OCI-LY7 (cell line): ENCODE data around the gene IDE. TPM values are rescaled to one million over a fixed set of nuclear protein-coding genes. Genes with fewer than 3 reads are reported as not detected.

Source experiments
- BruUV-seq: library from RNA; stranded (reverse); fragments of 400-500 nt; replicated peaks from 2 replicates; lab custom pipeline; 2021; lab: Mats Ljungman, UMichigan
- CTCF ChIA-PET: fragments of 300-600 bp; sonication (Branson Sonifier 250); formaldehyde crosslinking; loops from one replicate; lab custom pipeline; 2022; ENCODE audit warnings: antibody characterized with exemption; ENCODE audit not compliant: unreplicated experiment; lab: Charles Lee
- POLR2A ChIA-PET: fragments of 300-600 bp; sonication (Branson Sonifier 250); formaldehyde crosslinking; loops from one replicate; lab custom pipeline; 2022; ENCODE audit warnings: antibody characterized with exemption; lab: Charles Lee
- DNase-seq: peaks from one replicate; pipeline ENCODE4 v3.0.0-alpha.2; 2015; ENCODE audit warnings: low spot score
- H2AFZ ChIP-seq: fragments of 200-600 bp; sonication (generic), shearing (Covaris generic); 2 replicates; pipeline ENCODE4 v1.6.1; 2014; ENCODE audit warnings: mild to moderate bottlenecking, antibody characterized with exemption, low read length, moderate library complexity
- H3K27ac ChIP-seq: fragments of 200-600 bp; sonication (generic); 2 replicates; pipeline ENCODE4 v1.5.1; 2014; ENCODE audit warnings: mixed run types, low read depth, mild to moderate bottlenecking, moderate library complexity, low read length, inconsistent platforms; ENCODE audit not compliant: poor library complexity, severe bottlenecking
- H3K36me3 ChIP-seq: fragments of 200-600 bp; sonication (generic); 2 replicates; pipeline ENCODE4 v1.6.1; 2014; ENCODE audit warnings: mild to moderate bottlenecking, antibody characterized with exemption, low read length, moderate library complexity, mixed read lengths; ENCODE audit not compliant: insufficient read depth
- H3K4me1 ChIP-seq: fragments of 200-600 bp; sonication (generic); 2 replicates; pipeline ENCODE4 v1.5.1; 2014; ENCODE audit warnings: mild to moderate bottlenecking, low read length; ENCODE audit not compliant: insufficient read depth, poor library complexity, severe bottlenecking
- H3K4me2 ChIP-seq: fragments of 200-600 bp; sonication (generic); 2 replicates; pipeline ENCODE4 v1.6.1; 2014; ENCODE audit warnings: mild to moderate bottlenecking, low read length
- H3K4me3 ChIP-seq: fragments of 200-600 bp; sonication (generic); 2 replicates; pipeline ENCODE4 v1.5.1; 2014; ENCODE audit warnings: mild to moderate bottlenecking, low read depth, low read length; ENCODE audit not compliant: poor library complexity, severe bottlenecking
- H3K79me2 ChIP-seq: fragments of 200-600 bp; sonication (generic); 2 replicates; pipeline ENCODE4 v1.6.1; 2016; ENCODE audit warnings: low read depth, mild to moderate bottlenecking, low read length, moderate library complexity, mixed read lengths; ENCODE audit not compliant: insufficient read depth
- H3K9me2 ChIP-seq: fragments of 200-600 bp; sonication (generic); 2 replicates; pipeline ENCODE4 v1.6.1; 2016; ENCODE audit warnings: mild to moderate bottlenecking, low read length, mixed read lengths; ENCODE audit not compliant: insufficient read depth
- H3K9me3 ChIP-seq: fragments of 200-600 bp; sonication (generic); 2 replicates; pipeline ENCODE4 v1.6.1; 2014; ENCODE audit warnings: mild to moderate bottlenecking, mixed run types, low read length, mixed read lengths
- H4K20me1 ChIP-seq: fragments of 200-600 bp; sonication (generic); 2 replicates; pipeline ENCODE4 v1.6.1; 2014; ENCODE audit warnings: mild to moderate bottlenecking, antibody characterized with exemption, low read length, moderate library complexity, mixed read lengths; ENCODE audit not compliant: insufficient read depth
- EZH2phosphoT487 ChIP-seq: fragments of 200-600 bp; sonication (generic); IDR thresholded peaks from 2 replicates; pipeline ENCODE4 v1.6.1; 2018; ENCODE audit warnings: low read depth, borderline replicate concordance, mild to moderate bottlenecking, mixed run types, antibody characterized with exemption, low read length, moderate library complexity, mixed read lengths
- intact Hi-C: fragments of 100-400 bp; cut with micrococcal nuclease; formaldehyde crosslinking; loops from one replicate; pipeline ENCODE4 v1.10.0; 2022; ENCODE audit not compliant: unreplicated experiment
- total RNA-seq, 2 experiments: library from RNA; depleted of rRNA in 1 of 2; stranded (reverse); fragments of >200 nt in 1 of 2; shearing (Covaris generic) in 1 of 2; gene quantifications; 2 replicates each; pipeline ENCODE4 v1.2.3, GENCODE V29; 2014 to 2022
- TF ChIP-seq, protein P1 (sequence below): fragments of 200-600 bp; sonication (generic); conservative IDR thresholded peaks from 2 replicates; pipeline ENCODE4 v1.5.1; 2014; ENCODE audit warnings: mild to moderate bottlenecking, antibody characterized with exemption, low read length, moderate library complexity, mixed read lengths

IDE gene
- total RNA-seq, 2 experiments from 2014 or later: 14.2 to 42.4 TPM

DNA sequence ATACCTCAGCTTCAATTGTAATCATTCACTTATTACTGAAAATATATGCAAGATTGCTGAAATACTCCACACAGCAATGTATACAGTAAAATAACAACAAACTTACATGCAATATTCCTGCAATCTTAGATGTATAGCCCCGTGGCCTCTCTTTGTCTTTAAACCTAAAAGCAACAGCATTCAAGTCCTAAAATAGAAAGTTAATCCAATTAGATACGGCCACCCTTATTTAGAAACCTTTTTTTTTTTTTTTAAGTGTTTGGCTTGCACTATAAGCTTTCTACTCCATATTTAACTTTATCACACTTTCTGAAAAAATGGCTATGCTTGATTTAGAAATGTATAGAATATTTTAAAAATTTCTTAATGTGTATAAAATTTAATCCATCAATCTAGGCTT is 67.6 kb downstream of the IDE start:
- Histone ChIP-seq H3K79me2 (no peaks in the 10 kb centered on the region), H4K20me1 (no peaks in the 10 kb centered on the region), H3K9me2 (no peaks in the 10 kb centered on the region), H3K27ac (no peak overlapping the region), H3K36me3 (peaks cover 34% of the 10 kb centered on the region), H3K4me2 (no peak overlapping the region), H2AFZ (no peak overlapping the region), H3K4me1 (no peaks in the 10 kb centered on the region), H3K4me3 (no peak overlapping the region), H3K9me3 (no peaks in the 10 kb centered on the region)
- DNase-seq: no peak
- TF ChIP-seq, protein P1, sequence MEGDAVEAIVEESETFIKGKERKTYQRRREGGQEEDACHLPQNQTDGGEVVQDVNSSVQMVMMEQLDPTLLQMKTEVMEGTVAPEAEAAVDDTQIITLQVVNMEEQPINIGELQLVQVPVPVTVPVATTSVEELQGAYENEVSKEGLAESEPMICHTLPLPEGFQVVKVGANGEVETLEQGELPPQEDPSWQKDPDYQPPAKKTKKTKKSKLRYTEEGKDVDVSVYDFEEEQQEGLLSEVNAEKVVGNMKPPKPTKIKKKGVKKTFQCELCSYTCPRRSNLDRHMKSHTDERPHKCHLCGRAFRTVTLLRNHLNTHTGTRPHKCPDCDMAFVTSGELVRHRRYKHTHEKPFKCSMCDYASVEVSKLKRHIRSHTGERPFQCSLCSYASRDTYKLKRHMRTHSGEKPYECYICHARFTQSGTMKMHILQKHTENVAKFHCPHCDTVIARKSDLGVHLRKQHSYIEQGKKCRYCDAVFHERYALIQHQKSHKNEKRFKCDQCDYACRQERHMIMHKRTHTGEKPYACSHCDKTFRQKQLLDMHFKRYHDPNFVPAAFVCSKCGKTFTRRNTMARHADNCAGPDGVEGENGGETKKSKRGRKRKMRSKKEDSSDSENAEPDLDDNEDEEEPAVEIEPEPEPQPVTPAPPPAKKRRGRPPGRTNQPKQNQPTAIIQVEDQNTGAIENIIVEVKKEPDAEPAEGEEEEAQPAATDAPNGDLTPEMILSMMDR: no peak
- TF ChIP-seq EZH2phosphoT487: no peak
- ChIA-PET CTCF (no interaction called here), POLR2A (interaction anchor here (0.5 to 0.6 kb wide), 2 partner anchors 11 to 318 kb away, joined by 3 to 4 read pairs; no protein-coding TSS in a partner anchor)
- no TSS peak for BruUV-seq
- intact Hi-C loops: no loop called here

DNA sequence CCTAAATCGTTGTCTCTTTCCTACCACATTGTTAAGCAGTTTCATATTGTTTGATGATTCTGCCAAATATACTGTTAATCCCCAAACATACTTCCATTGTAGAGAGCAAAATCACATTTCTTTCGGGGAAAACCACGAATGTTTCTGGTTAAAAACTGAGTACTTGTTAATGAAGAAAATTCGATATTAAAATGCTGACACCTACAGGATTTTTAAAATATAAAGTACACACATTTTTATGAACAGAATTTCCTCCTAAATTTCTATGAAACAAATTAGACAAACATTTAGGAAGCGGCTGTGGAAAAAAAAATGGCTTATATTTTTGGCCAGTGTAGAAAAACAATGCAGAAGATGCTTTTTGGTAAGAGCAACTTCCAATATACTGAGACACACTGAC is 68.8 kb downstream of the IDE start:
- intact Hi-C loops: no loop called here
- H3K9me2 ChIP-seq: no peaks in the 10 kb centered on the region
- CTCF ChIA-PET: no interaction called here
- no peak overlapping the region for H2AFZ ChIP-seq
- no TSS peak for BruUV-seq
- H3K4me2 ChIP-seq: no peak overlapping the region
- H3K36me3 ChIP-seq: peaks cover 44% of the 10 kb centered on the region
- no peak overlapping the region for H3K4me3 ChIP-seq
- no peaks in the 10 kb centered on the region for H3K79me2 ChIP-seq
- TF ChIP-seq, protein P1: peak; percentile 37
- no peak for TF ChIP-seq EZH2phosphoT487
- H3K27ac ChIP-seq: no peak overlapping the region
- H4K20me1 ChIP-seq: no peaks in the 10 kb centered on the region
- H3K4me1 ChIP-seq: no peaks in the 10 kb centered on the region
- H3K9me3 ChIP-seq: no peaks in the 10 kb centered on the region
- POLR2A ChIA-PET: interaction anchor here (0.6 kb wide), 1 partner anchor 79 kb away, joined by 3 read pairs; no protein-coding TSS in a partner anchor
- DNase-seq: no peak

DNA sequence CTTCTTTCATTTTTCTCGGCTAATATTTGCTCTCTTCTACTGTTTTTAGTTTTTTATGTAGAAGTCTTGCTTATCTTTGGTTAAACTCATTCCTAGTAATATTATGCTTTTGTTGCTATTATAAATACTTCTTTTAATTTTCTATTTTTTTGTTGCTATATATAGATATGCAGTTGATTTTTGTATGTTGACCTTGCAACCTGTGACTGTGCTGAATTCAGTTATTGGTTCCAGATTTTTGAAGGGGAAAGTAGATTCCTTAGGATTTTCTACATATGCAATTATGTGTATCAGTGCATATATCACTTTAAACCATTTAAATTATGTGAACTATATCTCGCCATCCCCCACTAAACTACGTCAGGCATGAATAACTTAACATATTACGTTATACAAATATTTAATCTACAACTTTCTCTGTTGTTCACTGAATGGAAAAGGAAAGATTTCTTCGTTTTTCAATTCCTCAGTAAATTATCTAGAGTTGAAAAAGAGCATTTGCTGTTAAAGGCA is 71.5 kb downstream of the IDE start:
- Histone ChIP-seq H3K9me3 (no peaks in the 10 kb centered on the region), H3K4me2 (no peak overlapping the region), H3K36me3 (peaks cover 33% of the 10 kb centered on the region), H4K20me1 (no peaks in the 10 kb centered on the region), H3K9me2 (no peaks in the 10 kb centered on the region), H3K4me3 (no peak overlapping the region), H3K4me1 (no peaks in the 10 kb centered on the region), H2AFZ (no peak overlapping the region), H3K79me2 (no peaks in the 10 kb centered on the region), H3K27ac (no peak overlapping the region)
- intact Hi-C loops: no loop called here
- no peak for DNase-seq
- TF ChIP-seq EZH2phosphoT487: no peak
- TF ChIP-seq, protein P1: no peak
- ChIA-PET POLR2A (no interaction called here), CTCF (interaction anchor here (0.5 kb wide), 1 partner anchor 346 kb away, joined by 4 read pairs; the partner anchor contains the start of gene EXOC6)
- BruUV-seq: TSS peak; percentile 14
